Measurements from ENCODE around the gene SERPINA1. TPM values are rescaled to one million over a fixed set of nuclear protein-coding genes. Genes with fewer than 3 reads are reported as not detected.

Gene SERPINA1
- total RNA-seq, 3 donors from 2014 or later, result 98.3 to 311 (median 225) TPM

GRCh38 chr14:94364037-94364436, 24.4 kb downstream of the SERPINA1 start:
- no peak overlapping the region for H3K4me3 ChIP-seq
- no peaks in the 10 kb centered on the region for H3K36me3 ChIP-seq (ENCODE audit: low read depth)
- intact Hi-C loops (cut with DNase I, micrococcal nuclease), result no loop called here
- DNase-seq (no peak), ATAC-seq (peak; percentile 22)
- no peaks in the 10 kb centered on the region for H3K9me3 ChIP-seq
- no peaks in the 10 kb centered on the region for H3K4me1 ChIP-seq (ENCODE audit: low read depth)
- no peak for TF ChIP-seq CTCF (IDR thresholded peaks at IDR 0.05)

GRCh38 chr14:94363151-94363624, 25.2 kb downstream of the SERPINA1 start:
- no peak for TF ChIP-seq CTCF (IDR thresholded peaks at IDR 0.05)

GRCh38 chr14:94362614-94363133, 25.7 kb downstream of the SERPINA1 start:
- Histone ChIP-seq H3K9me3 (no peaks in the 10 kb centered on the region), H3K36me3 (ENCODE audit: low read depth) (no peaks in the 10 kb centered on the region), H3K4me3 (no peak overlapping the region), H3K4me1 (ENCODE audit: low read depth) (no peaks in the 10 kb centered on the region)
- no peak for TF ChIP-seq CTCF (IDR thresholded peaks at IDR 0.05)
- ATAC-seq (no peak), DNase-seq (no peak)
- intact Hi-C loops (cut with DNase I, micrococcal nuclease), result no loop called here

More at GRCh38 chr14:94363151-94363624, 25.2 kb downstream of the SERPINA1 start:
- Histone ChIP-seq H3K36me3 (ENCODE audit: low read depth) (no peaks in the 10 kb centered on the region), H3K4me1 (ENCODE audit: low read depth) (no peaks in the 10 kb centered on the region), H3K9me3 (no peaks in the 10 kb centered on the region), H3K4me3 (no peak overlapping the region)
- intact Hi-C loops (cut with DNase I, micrococcal nuclease), result no loop called here
- no peak for DNase-seq
- no peak for ATAC-seq

- H3K4me3 ChIP-seq, result no peak overlapping the region
- intact Hi-C loops (cut with DNase I, micrococcal nuclease), result no loop called here
- H3K4me1 ChIP-seq (ENCODE audit: low read depth), result no peaks in the 10 kb centered on the region
- no peaks in the 10 kb centered on the region for H3K36me3 ChIP-seq (ENCODE audit: low read depth)
- no peak for ATAC-seq
- no peaks in the 10 kb centered on the region for H3K9me3 ChIP-seq
- no peak for DNase-seq
- no peak for TF ChIP-seq CTCF (IDR thresholded peaks at IDR 0.05)
Measured at GRCh38 chr14:94361682-94362081, 26.7 kb downstream of the SERPINA1 start.

- peak; percentile 13 for ATAC-seq
- Histone ChIP-seq H3K9me3 (no peaks in the 10 kb centered on the region), H3K4me1 (ENCODE audit: low read depth) (no peaks in the 10 kb centered on the region), H3K36me3 (ENCODE audit: low read depth) (no peaks in the 10 kb centered on the region), H3K4me3 (no peak overlapping the region)
- intact Hi-C loops (cut with DNase I, micrococcal nuclease), result no loop called here
- no peak for TF ChIP-seq CTCF (IDR thresholded peaks at IDR 0.05)
- DNase-seq, result no peak
Measured at GRCh38 chr14:94360945-94361565, 27.3 kb downstream of the SERPINA1 start.
